Smooth muscle cell (in vitro differentiated cells): Measurements from ENCODE around the gene AKAP17A. TPM values are rescaled to one million over a fixed set of nuclear protein-coding genes. Genes with fewer than 3 reads are reported as not detected.
"Not testable (repeated sequence)": the region's sequence is repeated elsewhere in the genome, so short reads cannot be mapped to it uniquely, and the experiment has no call there.

ENCODE experiments used
- DNase-seq: peaks from one replicate; lab custom pipeline; 2025; ENCODE audit not compliant: unreplicated experiment; lab: John Stamatoyannopoulos, UW
- H2AFZ ChIP-seq: fragments of 200-600 bp; sonication (generic); 2 replicates; pipeline ENCODE4 v1.6.0; 2016; ENCODE audit warnings: antibody characterized with exemption, low read depth, mild to moderate bottlenecking
- H3F3A ChIP-seq: fragments of 200-600 bp; sonication (generic); 2 replicates; pipeline ENCODE4 v1.6.0; 2017; ENCODE audit warnings: antibody characterized with exemption, low read depth
- H3K27ac ChIP-seq: fragments of 200-600 bp; sonication (generic); 2 replicates; pipeline ENCODE4 v1.5.1; 2016; ENCODE audit warnings: low read depth, mild to moderate bottlenecking
- H3K27me3 ChIP-seq: fragments of 200-600 bp; sonication (generic); 2 replicates; pipeline ENCODE4 v1.6.1; 2016; ENCODE audit warnings: low read depth, mild to moderate bottlenecking
- H3K36me3 ChIP-seq: fragments of 200-600 bp; sonication (generic); 2 replicates; pipeline ENCODE4 v1.5.1; 2016; ENCODE audit warnings: low read depth
- H3K4me1 ChIP-seq: fragments of 200-600 bp; sonication (generic); 2 replicates; pipeline ENCODE4 v1.5.1; 2016; ENCODE audit warnings: low read depth
- H3K4me2 ChIP-seq: fragments of 200-600 bp; sonication (generic); 2 replicates; pipeline ENCODE4 v1.6.0; 2016; ENCODE audit warnings: mild to moderate bottlenecking
- H3K4me3 ChIP-seq: fragments of 200-600 bp; sonication (generic); 2 replicates; pipeline ENCODE4 v1.5.1; 2016; ENCODE audit warnings: mild to moderate bottlenecking
- H3K79me2 ChIP-seq: fragments of 200-600 bp; sonication (generic); 2 replicates; pipeline ENCODE4 v1.6.0; 2016; ENCODE audit warnings: low read depth, mild to moderate bottlenecking
- H3K9ac ChIP-seq: fragments of 200-600 bp; sonication (generic); 2 replicates; pipeline ENCODE4 v1.6.0; 2016; ENCODE audit warnings: low read depth
- H3K9me3 ChIP-seq: fragments of 200-600 bp; sonication (generic); replicated peaks from 2 replicates; pipeline ENCODE4 v1.5.1; 2016; ENCODE audit warnings: low read depth
- H4K20me1 ChIP-seq: fragments of 200-600 bp; sonication (generic); 2 replicates; pipeline ENCODE4 v1.6.0; 2016; ENCODE audit warnings: low read depth
- WGBS: methylation state at CpG from one replicate; pipeline ENCODE4 v1.1.7; 2016; ENCODE audit warnings: low lambda C conversion rate; 5-methylcytosine and 5-hydroxymethylcytosine counted together
- polyA plus RNA-seq: library from polyadenylated mRNA; unstranded; fragments of >200 nt; fragmentation: Nextera tagmentation; extraction: Ambion mirVana; gene quantifications from 2 replicates; pipeline ENCODE4 v1.2.1, GENCODE V29; 2016
- total RNA-seq: library from RNA; depleted of rRNA; stranded (reverse); fragments of >200 nt; gene quantifications from 2 replicates; pipeline ENCODE4 v1.2.3, GENCODE V29; 2014
- TF ChIP-seq, protein P1 (sequence below): fragments of 200-600 bp; sonication (generic); IDR thresholded peaks from 2 replicates; pipeline ENCODE4 v1.5.1; 2017; ENCODE audit warnings: borderline replicate concordance, mild to moderate bottlenecking, antibody characterized with exemption; ENCODE audit not compliant: insufficient read depth, poor library complexity, severe bottlenecking

AKAP17A gene
- total and polyA plus RNA-seq, 2 experiments from 2014 or later: 21.8 to 49.8 TPM

DNA sequence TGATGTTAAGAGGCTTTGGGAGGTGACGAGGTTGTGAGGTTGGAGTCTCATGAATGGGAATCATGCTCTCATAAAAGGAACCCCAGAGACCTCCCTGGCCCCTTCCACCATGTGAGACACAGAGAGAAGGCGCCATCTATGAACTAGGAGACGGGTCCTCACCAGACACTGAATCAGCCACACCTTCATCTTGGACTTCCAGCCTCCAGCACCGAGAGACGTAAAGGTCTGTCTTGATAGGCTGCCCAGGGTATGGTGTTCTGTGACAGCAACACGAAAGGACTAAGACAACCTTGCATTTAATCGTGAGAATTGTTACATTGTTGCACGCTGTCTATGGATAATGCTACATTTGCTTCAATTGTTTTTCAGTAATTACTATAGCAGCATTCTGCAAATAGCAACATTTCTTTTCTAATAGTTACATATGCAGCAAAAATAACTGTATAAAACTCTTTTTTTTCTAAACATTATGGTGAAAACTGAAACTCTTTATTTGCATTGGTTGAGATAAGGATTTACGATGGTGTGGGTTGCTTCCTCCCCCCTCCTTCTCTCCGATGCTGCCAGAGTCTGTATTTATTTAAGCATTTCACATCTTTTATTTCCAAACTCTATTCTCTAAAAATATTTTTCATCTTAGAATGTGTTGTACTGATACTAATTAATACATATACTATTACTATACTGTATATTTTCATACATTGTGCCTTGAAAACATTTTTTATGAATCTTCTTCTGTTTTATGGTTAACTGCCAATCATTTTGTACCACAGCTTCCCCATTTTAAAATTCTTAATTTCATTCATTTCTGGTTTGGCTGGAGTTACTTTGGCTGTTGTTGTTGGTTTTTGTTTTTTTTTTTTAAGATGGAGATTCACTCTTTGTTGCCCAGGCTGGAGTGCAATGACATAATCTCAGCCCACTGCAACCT, 26.4 kb upstream of the AKAP17A start:
- TF ChIP-seq, protein P1, sequence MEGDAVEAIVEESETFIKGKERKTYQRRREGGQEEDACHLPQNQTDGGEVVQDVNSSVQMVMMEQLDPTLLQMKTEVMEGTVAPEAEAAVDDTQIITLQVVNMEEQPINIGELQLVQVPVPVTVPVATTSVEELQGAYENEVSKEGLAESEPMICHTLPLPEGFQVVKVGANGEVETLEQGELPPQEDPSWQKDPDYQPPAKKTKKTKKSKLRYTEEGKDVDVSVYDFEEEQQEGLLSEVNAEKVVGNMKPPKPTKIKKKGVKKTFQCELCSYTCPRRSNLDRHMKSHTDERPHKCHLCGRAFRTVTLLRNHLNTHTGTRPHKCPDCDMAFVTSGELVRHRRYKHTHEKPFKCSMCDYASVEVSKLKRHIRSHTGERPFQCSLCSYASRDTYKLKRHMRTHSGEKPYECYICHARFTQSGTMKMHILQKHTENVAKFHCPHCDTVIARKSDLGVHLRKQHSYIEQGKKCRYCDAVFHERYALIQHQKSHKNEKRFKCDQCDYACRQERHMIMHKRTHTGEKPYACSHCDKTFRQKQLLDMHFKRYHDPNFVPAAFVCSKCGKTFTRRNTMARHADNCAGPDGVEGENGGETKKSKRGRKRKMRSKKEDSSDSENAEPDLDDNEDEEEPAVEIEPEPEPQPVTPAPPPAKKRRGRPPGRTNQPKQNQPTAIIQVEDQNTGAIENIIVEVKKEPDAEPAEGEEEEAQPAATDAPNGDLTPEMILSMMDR: no peak
- no peak for DNase-seq
- no peaks in the 10 kb centered on the region for H3K9me3 ChIP-seq
- H4K20me1 ChIP-seq: no peaks in the 10 kb centered on the region
- H3K36me3 ChIP-seq: no peaks in the 10 kb centered on the region
- H3K4me2 ChIP-seq: no peak overlapping the region
- no peak overlapping the region for H3K27ac ChIP-seq
- H3K4me3 ChIP-seq: no peak overlapping the region
- H2AFZ ChIP-seq: no peak overlapping the region
- no peaks in the 10 kb centered on the region for H3K79me2 ChIP-seq
- H3K4me1 ChIP-seq: no peaks in the 10 kb centered on the region
- H3F3A ChIP-seq: no peaks in the 10 kb centered on the region
- 73% methylated on average over 10 of the region's 10 CpGs for WGBS
- no peaks in the 10 kb centered on the region for H3K27me3 ChIP-seq
- no peak overlapping the region for H3K9ac ChIP-seq

GRCh38 chrX:1574181-1574580, 17.2 kb upstream of the AKAP17A start:
- not testable (repeated sequence) for H3K4me1 ChIP-seq, H3K9ac ChIP-seq, H3F3A ChIP-seq, H3K4me2 ChIP-seq, DNase-seq, H3K36me3 ChIP-seq, H4K20me1 ChIP-seq, H2AFZ ChIP-seq, H3K4me3 ChIP-seq, H3K27ac ChIP-seq, H3K27me3 ChIP-seq, H3K9me3 ChIP-seq, H3K79me2 ChIP-seq
- 92% methylated on average over 19 of the region's 19 CpGs for WGBS

DNA sequence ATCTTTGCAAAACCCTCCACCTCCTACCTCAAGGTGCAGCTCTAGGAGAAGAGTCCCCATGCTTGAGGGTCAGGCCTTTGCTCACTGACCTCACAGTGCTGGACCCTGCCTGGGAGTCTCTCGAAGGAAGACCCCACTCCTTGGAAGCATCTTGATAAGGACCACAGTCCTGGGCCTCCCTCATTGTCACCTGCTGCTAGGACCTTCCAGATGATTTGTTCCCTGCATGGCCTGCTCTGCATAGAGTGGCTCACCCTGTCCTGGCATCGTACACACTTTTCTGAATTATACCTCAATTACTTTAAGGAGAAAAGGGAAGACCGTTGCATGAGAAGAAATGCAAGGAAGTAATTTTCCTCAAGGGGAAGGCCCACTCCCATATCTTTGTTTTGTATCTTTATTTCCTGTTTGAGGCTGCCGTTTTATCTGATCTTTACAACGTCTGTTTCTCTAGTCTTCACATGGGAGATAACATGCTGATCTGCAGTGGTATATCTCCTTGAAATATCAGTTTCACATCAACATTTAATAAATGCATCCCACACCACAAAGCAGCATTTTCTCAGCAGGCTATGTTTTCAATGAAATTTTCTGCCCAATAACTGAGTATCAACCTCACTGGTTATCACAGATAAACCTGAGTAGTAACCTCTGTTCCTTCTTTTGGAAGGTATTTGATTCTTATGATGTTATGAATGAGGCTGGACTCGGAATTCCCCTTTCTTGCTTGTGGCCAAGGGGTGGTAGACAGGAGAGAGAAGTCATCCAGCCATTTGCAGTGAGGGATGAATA, 15.0 kb upstream of the AKAP17A start:
- H3K9ac ChIP-seq: no peak overlapping the region
- no peak overlapping the region for H2AFZ ChIP-seq
- H3K9me3 ChIP-seq: no peaks in the 10 kb centered on the region
- no peaks in the 10 kb centered on the region for H4K20me1 ChIP-seq
- H3K27me3 ChIP-seq: no peaks in the 10 kb centered on the region
- H3K79me2 ChIP-seq: no peaks in the 10 kb centered on the region
- no peak overlapping the region for H3K27ac ChIP-seq
- DNase-seq: no peak
- TF ChIP-seq, protein P1: no peak
- H3K4me3 ChIP-seq: no peak overlapping the region
- no peaks in the 10 kb centered on the region for H3F3A ChIP-seq
- no peak overlapping the region for H3K4me2 ChIP-seq
- H3K36me3 ChIP-seq: no peaks in the 10 kb centered on the region
- no peaks in the 10 kb centered on the region for H3K4me1 ChIP-seq
- 75% methylated on average over 6 of the region's 6 CpGs for WGBS

GRCh38 chrX:1577845-1578244, 13.6 kb upstream of the AKAP17A start:
- Histone ChIP-seq H3K4me2 (no peak overlapping the region), H2AFZ (no peak overlapping the region), H3K27me3 (no peaks in the 10 kb centered on the region), H4K20me1 (no peaks in the 10 kb centered on the region), H3K36me3 (no peaks in the 10 kb centered on the region), H3F3A (no peaks in the 10 kb centered on the region), H3K9me3 (no peaks in the 10 kb centered on the region), H3K79me2 (no peaks in the 10 kb centered on the region), H3K9ac (no peak overlapping the region), H3K4me3 (no peak overlapping the region), H3K4me1 (no peaks in the 10 kb centered on the region), H3K27ac (no peak overlapping the region)
- WGBS: 86% methylated on average over 2 of the region's 2 CpGs
- DNase-seq: no peak
- TF ChIP-seq, protein P1: no peak
